ENCODE data around the gene SAMD10. TPM values are rescaled to one million over a fixed set of nuclear protein-coding genes. Genes with fewer than 3 reads are reported as not detected.

SAMD10 gene
- total and polyA plus RNA-seq, 4 donors, result 0.74 to 3.4 (median 2.1) TPM

DNA sequence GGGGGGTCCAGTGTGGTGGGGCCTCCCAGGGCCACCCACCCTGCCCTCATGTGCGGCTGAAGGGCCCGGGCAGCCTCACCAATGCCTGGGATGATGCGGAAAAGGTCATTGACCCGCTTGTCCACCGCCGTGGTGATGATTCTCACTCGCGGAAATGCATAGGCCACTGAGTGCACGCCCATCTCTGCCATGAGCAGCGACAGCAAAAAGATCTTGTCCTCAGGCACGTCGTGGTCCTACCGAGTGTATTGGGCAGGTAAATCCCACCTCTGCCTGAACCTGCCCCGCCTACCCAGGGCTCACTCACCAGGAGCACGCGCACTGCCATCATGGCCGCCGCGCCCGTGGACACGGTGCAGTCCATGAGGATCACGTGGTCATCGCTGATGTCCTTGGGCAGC lies 39.4 kb downstream of the SAMD10 start (continued):
- TF ChIP-seq, protein P1, sequence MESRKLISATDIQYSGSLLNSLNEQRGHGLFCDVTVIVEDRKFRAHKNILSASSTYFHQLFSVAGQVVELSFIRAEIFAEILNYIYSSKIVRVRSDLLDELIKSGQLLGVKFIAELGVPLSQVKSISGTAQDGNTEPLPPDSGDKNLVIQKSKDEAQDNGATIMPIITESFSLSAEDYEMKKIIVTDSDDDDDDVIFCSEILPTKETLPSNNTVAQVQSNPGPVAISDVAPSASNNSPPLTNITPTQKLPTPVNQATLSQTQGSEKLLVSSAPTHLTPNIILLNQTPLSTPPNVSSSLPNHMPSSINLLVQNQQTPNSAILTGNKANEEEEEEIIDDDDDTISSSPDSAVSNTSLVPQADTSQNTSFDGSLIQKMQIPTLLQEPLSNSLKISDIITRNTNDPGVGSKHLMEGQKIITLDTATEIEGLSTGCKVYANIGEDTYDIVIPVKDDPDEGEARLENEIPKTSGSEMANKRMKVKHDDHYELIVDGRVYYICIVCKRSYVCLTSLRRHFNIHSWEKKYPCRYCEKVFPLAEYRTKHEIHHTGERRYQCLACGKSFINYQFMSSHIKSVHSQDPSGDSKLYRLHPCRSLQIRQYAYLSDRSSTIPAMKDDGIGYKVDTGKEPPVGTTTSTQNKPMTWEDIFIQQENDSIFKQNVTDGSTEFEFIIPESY (IDR thresholded peaks at IDR 0.05), result no peak
- no peak for TF ChIP-seq EGR1 (IDR thresholded peaks at IDR 0.05; ENCODE audit: low read depth in 2 of 2)
- TF ChIP-seq, protein P2, sequence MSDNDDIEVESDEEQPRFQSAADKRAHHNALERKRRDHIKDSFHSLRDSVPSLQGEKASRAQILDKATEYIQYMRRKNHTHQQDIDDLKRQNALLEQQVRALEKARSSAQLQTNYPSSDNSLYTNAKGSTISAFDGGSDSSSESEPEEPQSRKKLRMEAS (IDR thresholded peaks at IDR 0.05), result no peak

DNA sequence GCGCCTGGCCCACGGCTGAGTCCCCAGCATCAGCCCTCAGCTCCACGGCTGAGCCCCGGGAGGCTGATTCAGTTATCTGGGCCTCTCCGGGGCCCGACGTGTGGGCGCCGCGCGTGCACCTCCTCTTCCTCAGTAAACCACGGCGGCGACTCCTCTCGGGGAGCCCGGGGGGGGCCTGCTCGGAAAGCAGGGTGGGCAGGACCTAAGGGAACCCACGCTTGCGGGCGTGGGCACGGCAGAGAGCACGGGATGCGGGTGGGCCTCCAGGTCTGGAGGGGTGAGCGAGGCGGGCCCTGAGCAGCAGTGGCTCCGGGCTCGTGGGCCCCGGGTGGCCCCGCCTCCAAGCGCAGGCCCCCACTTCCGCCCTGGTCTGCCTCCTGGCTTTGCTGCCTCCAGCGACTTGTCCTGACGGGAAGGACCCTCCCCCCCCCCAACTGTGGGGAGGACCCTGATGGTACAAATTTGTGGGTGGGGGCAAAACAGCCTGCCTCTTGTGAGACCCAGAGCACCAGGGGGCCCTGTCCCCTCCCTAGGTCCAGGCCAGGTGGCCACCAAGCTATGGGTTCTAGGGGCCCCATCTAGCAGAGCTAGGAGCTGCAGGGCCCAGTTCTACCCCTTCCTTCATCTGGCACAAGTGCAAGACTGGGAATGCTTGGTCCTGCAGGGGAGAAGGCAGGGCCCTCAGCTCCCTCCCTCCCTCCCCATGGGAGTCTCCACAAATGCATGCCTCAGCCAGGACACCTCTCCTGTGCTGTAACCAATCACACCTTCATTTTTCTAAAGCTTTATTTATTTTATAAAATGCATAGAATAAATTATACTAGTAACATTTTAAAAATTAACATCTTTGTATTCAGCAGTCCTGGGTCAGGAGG lies 40.1 kb downstream of the SAMD10 start:
- Histone ChIP-seq H3K9me3 (ENCODE audit: control insufficient read depth in 4 of 4, low read length in 3 of 4) (no peaks in the 10 kb centered on the region), H3K4me1 (ENCODE audit: control insufficient read depth in 4 of 4, insufficient read depth in 4 of 4, low read length in 3 of 4) (peaks cover 0 to 2% (median 0%) of the 10 kb centered on the region in 4 donors), H3K4me3 (ENCODE audit: low read depth in 1 of 3, low read length in 3 of 3) (no peak overlapping the region), H3K27me3 (ENCODE audit: control insufficient read depth in 4 of 4, insufficient read depth in 4 of 4, low read length in 3 of 4) (no peaks in the 10 kb centered on the region), H3K36me3 (ENCODE audit: control insufficient read depth in 4 of 4, insufficient read depth in 3 of 4, low read depth in 1 of 4, low read length in 3 of 4) (peaks cover 11 to 55% (median 17%) of the 10 kb centered on the region in 4 donors), H3K27ac (ENCODE audit: low read depth in 1 of 2, low read length in 2 of 2) (no peak overlapping the region), H3K9ac (ENCODE audit: low read depth in 1 of 2, low read length in 2 of 2) (no peak overlapping the region)
- no peak for DNase-seq (ENCODE audit: low spot score)
- 92% methylated on average over 33 of the region's 33 CpGs for WGBS
- TF ChIP-seq JUND (IDR thresholded peaks at IDR 0.05) (no peak), SP1 (IDR thresholded peaks at IDR 0.05) (no peak), EGR1 (IDR thresholded peaks at IDR 0.05; ENCODE audit: low read depth in 2 of 2) (no peak), RAD21 (IDR thresholded peaks at IDR 0.05) (no peak), HNF4A (conservative IDR thresholded peaks at IDR 0.05) (no peak), FOXA1 (IDR thresholded peaks at IDR 0.05) (no peak), HNF4G (IDR thresholded peaks at IDR 0.05) (no peak), FOXA2 (IDR thresholded peaks at IDR 0.05) (no peak), NR2F2 (IDR thresholded peaks at IDR 0.05) (no peak), RXRA (IDR thresholded peaks at IDR 0.05) (no peak), YY1 (IDR thresholded peaks at IDR 0.05) (no peak), GABPA (IDR thresholded peaks at IDR 0.05 in 1 of 2, conservative IDR thresholded peaks at IDR 0.05 in 1 of 2) (no peak), TAF1 (conservative IDR thresholded peaks at IDR 0.05) (no peak)
- TF ChIP-seq, protein P3, sequence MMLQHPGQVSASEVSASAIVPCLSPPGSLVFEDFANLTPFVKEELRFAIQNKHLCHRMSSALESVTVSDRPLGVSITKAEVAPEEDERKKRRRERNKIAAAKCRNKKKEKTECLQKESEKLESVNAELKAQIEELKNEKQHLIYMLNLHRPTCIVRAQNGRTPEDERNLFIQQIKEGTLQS (IDR thresholded peaks at IDR 0.05), result no peak
- TF ChIP-seq, protein P1 (IDR thresholded peaks at IDR 0.05), result no peak
- TF ChIP-seq, protein P4, sequence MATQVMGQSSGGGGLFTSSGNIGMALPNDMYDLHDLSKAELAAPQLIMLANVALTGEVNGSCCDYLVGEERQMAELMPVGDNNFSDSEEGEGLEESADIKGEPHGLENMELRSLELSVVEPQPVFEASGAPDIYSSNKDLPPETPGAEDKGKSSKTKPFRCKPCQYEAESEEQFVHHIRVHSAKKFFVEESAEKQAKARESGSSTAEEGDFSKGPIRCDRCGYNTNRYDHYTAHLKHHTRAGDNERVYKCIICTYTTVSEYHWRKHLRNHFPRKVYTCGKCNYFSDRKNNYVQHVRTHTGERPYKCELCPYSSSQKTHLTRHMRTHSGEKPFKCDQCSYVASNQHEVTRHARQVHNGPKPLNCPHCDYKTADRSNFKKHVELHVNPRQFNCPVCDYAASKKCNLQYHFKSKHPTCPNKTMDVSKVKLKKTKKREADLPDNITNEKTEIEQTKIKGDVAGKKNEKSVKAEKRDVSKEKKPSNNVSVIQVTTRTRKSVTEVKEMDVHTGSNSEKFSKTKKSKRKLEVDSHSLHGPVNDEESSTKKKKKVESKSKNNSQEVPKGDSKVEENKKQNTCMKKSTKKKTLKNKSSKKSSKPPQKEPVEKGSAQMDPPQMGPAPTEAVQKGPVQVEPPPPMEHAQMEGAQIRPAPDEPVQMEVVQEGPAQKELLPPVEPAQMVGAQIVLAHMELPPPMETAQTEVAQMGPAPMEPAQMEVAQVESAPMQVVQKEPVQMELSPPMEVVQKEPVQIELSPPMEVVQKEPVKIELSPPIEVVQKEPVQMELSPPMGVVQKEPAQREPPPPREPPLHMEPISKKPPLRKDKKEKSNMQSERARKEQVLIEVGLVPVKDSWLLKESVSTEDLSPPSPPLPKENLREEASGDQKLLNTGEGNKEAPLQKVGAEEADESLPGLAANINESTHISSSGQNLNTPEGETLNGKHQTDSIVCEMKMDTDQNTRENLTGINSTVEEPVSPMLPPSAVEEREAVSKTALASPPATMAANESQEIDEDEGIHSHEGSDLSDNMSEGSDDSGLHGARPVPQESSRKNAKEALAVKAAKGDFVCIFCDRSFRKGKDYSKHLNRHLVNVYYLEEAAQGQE (IDR thresholded peaks at IDR 0.05), result no peak
- TF ChIP-seq, protein P2 (IDR thresholded peaks at IDR 0.05), result no peak
- TF ChIP-seq, protein P5, sequence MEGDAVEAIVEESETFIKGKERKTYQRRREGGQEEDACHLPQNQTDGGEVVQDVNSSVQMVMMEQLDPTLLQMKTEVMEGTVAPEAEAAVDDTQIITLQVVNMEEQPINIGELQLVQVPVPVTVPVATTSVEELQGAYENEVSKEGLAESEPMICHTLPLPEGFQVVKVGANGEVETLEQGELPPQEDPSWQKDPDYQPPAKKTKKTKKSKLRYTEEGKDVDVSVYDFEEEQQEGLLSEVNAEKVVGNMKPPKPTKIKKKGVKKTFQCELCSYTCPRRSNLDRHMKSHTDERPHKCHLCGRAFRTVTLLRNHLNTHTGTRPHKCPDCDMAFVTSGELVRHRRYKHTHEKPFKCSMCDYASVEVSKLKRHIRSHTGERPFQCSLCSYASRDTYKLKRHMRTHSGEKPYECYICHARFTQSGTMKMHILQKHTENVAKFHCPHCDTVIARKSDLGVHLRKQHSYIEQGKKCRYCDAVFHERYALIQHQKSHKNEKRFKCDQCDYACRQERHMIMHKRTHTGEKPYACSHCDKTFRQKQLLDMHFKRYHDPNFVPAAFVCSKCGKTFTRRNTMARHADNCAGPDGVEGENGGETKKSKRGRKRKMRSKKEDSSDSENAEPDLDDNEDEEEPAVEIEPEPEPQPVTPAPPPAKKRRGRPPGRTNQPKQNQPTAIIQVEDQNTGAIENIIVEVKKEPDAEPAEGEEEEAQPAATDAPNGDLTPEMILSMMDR (IDR thresholded peaks at IDR 0.05; ENCODE audit: low read depth, low read length, missing input control), result no peak
